Naive B cell (primary cell): ENCODE results near the gene WIZ. TPM values are rescaled to one million over a fixed set of nuclear protein-coding genes. Genes with fewer than 3 reads are reported as not detected.
"Not testable (repeated sequence)": the region's sequence is repeated elsewhere in the genome, so short reads cannot be mapped to it uniquely, and the experiment has no call there.

Experiments
- ATAC-seq, 2 donors: fragments of 150-1000 bp; cut with Tn5 transposase; 2 replicates each; pipeline ENCODE4 v1.10.0; 2021; ENCODE audit warnings: low read depth in 2 of 2, mild to moderate bottlenecking in 2 of 2, moderate library complexity in 2 of 2
- DNase-seq: peaks from one replicate; pipeline ENCODE4 v3.0.0; 2022
- H3K27ac Mint-ChIP-seq, 6 donors: one replicate each; pipeline ENCODE4 v1.8.0; 2020 to 2022; ENCODE audit warnings: mild to moderate bottlenecking in 6 of 6, mixed read lengths in 6 of 6, moderate library complexity in 5 of 6, inconsistent platforms in 2 of 6
- H3K27me3 Mint-ChIP-seq, 3 donors: one replicate each; pipeline ENCODE4 v1.8.0; 2021 to 2022; ENCODE audit warnings: mixed read lengths in 3 of 3, mild to moderate bottlenecking in 1 of 3
- H3K36me3 Mint-ChIP-seq, 2 donors: one replicate each; pipeline ENCODE4 v1.8.0; 2020 to 2022; ENCODE audit warnings: mixed read lengths in 2 of 2, inconsistent platforms in 1 of 2, mild to moderate bottlenecking in 1 of 2
- H3K4me1 Mint-ChIP-seq, 3 donors: one replicate each; pipeline ENCODE4 v1.8.0; 2020 to 2022; ENCODE audit warnings: mixed read lengths in 3 of 3, inconsistent platforms in 1 of 3, mild to moderate bottlenecking in 1 of 3, moderate library complexity in 1 of 3
- H3K4me3 Mint-ChIP-seq, 8 donors: one replicate each; pipeline ENCODE4 v1.8.0; 2020 to 2022; ENCODE audit warnings: mild to moderate bottlenecking in 8 of 8, mixed read lengths in 8 of 8, moderate library complexity in 8 of 8, inconsistent platforms in 2 of 8
- H3K9me3 Mint-ChIP-seq, 7 donors: one replicate each; pipeline ENCODE4 v1.8.0; 2020 to 2022; ENCODE audit warnings: mixed read lengths in 7 of 7, mild to moderate bottlenecking in 5 of 7, inconsistent platforms in 2 of 7, moderate library complexity in 1 of 7
- polyA plus RNA-seq, 6 donors: library from polyadenylated mRNA; unstranded; fragments of 300-500 nt; fragmentation: Illumina TruSeq; gene quantifications; one replicate each; pipeline ENCODE4 v1.2.3, GENCODE V29; 2021; ENCODE audit warnings: low read depth in 6 of 6

WIZ gene
- polyA plus RNA-seq, 6 donors from 2014 or later, result 0.15 to 1.4 (median 0.66) TPM

DNA sequence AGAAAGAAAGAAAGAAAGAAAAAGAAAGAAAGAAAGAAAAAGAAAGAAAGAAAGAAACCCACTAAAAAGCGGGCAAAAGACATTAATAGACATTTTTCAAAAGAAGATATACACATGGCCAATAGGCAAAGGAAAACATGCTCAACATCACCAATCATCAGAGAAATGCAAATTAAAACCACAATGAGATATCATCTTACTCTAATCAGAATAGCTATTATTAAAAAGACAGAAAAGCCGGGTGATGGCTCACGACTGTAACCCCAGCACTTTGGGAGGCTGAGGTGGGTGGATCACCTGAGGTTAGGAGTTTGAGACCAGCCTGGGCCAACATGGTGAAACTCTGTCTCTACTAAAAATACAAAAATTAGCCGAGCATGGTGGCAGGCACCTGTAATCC lies 24.1 kb upstream of the WIZ start:
- Mint-ChIP-seq H3K27me3 (peaks cover 17 to 29% (median 18%) of the 10 kb centered on the region in 3 donors), H3K4me1 (peaks cover 13 to 17% (median 15%) of the 10 kb centered on the region in 3 donors)
- not testable (repeated sequence) for H3K36me3 Mint-ChIP-seq, H3K9me3 Mint-ChIP-seq, ATAC-seq, H3K4me3 Mint-ChIP-seq, H3K27ac Mint-ChIP-seq, DNase-seq

DNA sequence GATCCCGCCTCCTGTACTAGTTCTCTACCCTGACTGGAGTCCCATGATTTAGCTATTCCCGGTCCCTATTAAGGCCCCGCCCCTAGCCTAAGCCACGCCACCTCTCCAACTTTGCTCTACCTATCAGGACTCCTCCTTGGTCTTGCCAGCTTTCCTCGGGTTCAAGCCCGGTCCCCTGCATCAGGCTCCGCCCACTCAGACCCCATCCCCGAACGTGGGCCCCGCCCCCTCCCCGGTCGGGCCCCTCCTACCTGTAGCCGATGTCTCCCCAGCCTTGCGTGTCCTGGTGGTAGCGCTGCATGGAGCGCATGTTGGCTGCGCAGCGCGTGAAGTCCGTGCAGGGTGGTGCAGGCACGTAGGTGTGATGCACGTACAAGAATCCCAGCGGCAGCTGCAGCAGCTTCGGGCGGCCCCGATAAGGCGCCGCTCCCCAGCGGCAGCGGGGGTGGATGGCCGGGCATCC lies 21.9 kb upstream of the WIZ start:
- ATAC-seq (no peak), DNase-seq (no peak)
- Mint-ChIP-seq H3K4me1 (peaks cover 26 to 33% (median 32%) of the 10 kb centered on the region in 3 donors), H3K27ac (peak overlapping the region in 1 of 6 donors; percentile 56), H3K27me3 (peaks cover 22 to 34% (median 23%) of the 10 kb centered on the region in 3 donors), H3K4me3 (peak overlapping the region in 4 of 8 donors; percentile 10 to 40 (median 26)), H3K36me3 (peaks cover 0 to 18% of the 10 kb centered on the region in 2 donors), H3K9me3 (peaks cover 0 to 2% (median 0%) of the 10 kb centered on the region in 7 donors)

DNA sequence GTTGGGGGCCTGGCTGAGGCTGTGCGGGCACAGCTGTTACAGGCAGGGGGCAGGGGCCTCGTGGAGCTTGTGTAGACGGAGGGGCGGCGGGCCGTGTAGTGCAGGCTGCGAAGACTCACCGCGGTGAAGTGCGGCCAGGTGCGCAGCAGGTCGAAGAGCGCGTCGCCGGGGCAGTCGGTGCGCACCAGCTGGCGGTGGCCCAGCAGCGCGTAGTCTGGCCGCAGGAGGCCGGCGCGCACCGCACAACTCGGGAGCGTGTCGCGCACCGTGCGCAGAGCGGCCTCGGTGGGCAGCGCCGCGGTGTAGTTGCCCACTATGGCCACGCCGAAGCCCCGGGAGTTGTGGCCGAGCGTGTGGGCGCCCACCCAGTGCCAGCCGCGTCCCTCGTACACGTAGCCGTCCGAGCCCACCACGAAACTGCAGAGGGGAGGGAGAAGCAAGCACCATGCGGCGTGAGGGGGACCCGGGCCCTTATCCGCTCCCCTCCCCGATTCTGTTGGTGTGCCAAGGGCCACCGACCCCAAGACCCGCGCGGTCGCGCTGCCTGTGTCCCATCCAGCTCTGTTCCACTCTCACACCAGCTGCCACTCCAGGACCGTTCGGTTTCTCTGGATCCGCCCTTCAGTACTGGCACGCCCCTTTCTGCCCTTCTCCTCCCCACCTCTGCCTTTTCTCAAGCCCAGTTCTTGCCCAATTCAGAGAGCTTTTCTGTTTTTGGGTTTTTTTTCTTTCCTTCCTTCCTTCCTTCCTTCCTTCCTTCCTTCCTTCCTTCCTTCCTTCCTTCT lies 19.9 kb upstream of the WIZ start:
- Mint-ChIP-seq H3K36me3 (peaks cover 0 to 18% of the 10 kb centered on the region in 2 donors), H3K4me1 (peaks cover 31 to 38% (median 32%) of the 10 kb centered on the region in 3 donors), H3K9me3 (no peaks in the 10 kb centered on the region), H3K27ac (peak overlapping the region in 1 of 6 donors; percentile 70), H3K4me3 (peak overlapping the region; percentile 68 to 93 (median 87)), H3K27me3 (peaks cover 22 to 34% (median 23%) of the 10 kb centered on the region in 3 donors)
- DNase-seq (peak; percentile 19), ATAC-seq (peak; percentile 69 to 74)

DNA sequence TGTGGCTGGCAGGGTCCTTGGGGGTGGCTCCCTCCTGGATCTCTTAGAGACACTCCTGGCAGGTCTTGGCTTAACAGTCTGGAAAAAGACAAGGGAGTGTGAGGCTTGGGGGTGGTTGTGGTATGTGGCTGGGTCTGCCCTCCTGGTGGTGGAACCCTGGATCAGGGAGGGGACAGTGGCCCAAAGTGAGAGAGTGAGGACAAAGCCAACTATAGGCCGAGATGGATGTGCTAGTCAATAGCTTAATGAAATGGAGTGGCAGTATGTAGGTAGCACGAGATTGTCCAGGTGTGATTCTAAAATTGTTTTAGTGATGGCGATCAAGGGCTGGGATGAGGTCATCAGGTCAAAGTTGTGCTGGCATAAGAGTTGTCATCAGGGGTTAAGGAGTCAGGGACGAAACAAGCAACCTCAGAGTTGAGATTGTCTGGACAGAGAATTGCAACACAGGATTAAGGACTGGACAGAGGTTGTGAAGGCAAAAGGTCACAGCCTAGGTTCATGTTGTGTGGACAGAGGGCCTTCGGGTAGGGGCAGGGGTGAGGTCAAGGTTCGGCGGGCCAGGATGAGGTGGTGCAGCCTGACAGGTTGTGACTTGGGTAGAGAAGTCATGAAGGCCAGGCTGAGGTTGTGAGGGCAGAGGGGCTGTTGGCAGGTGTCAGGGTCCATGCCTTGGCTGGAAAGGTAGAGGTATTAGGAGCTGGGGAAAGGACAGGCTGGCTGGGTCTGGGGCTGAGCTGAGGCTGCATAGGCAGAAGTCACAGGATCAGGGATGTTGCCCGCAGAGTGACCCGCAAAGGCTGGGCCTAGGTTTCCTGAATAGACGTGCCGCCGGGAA lies 19.1 kb upstream of the WIZ start:
- no peaks in the 10 kb centered on the region for H3K9me3 Mint-ChIP-seq
- peaks cover 35 to 43% (median 37%) of the 10 kb centered on the region in 3 donors for H3K4me1 Mint-ChIP-seq
- ATAC-seq (no peak), DNase-seq (no peak)
- H3K27ac Mint-ChIP-seq, result peak overlapping the region in 3 of 6 donors; percentile 2 to 18 (median 5)
- H3K36me3 Mint-ChIP-seq, result peaks cover 0 to 18% of the 10 kb centered on the region in 2 donors
- H3K27me3 Mint-ChIP-seq, result peaks cover 22 to 34% (median 23%) of the 10 kb centered on the region in 3 donors
- peak overlapping the region; percentile 68 to 93 (median 80) for H3K4me3 Mint-ChIP-seq

DNA sequence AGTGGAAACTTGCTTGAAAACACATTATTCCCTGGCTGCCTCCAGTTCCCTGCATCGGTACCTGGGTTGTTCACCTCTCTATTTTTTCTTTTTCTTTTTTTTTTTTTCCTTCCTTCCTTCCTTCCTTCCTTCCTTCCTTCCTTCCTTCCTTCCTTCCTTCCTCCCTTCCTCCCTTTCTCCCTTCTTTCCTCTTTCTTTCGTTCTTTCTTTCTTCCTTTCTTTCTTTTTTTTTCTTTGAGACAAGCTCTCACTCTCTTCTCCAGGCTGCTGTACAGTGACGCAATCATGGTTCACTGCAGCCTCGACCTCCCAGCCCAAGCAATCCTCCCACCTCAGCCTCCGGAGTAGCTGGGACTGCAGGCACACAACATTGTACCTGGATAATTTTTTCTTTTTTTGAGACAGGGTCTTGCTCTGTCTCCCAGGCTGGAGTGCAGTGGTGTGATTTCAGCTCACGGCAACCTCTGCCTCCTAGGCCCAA lies 18.0 kb upstream of the WIZ start:
- peaks cover 40 to 54% (median 46%) of the 10 kb centered on the region in 3 donors for H3K4me1 Mint-ChIP-seq

DNA sequence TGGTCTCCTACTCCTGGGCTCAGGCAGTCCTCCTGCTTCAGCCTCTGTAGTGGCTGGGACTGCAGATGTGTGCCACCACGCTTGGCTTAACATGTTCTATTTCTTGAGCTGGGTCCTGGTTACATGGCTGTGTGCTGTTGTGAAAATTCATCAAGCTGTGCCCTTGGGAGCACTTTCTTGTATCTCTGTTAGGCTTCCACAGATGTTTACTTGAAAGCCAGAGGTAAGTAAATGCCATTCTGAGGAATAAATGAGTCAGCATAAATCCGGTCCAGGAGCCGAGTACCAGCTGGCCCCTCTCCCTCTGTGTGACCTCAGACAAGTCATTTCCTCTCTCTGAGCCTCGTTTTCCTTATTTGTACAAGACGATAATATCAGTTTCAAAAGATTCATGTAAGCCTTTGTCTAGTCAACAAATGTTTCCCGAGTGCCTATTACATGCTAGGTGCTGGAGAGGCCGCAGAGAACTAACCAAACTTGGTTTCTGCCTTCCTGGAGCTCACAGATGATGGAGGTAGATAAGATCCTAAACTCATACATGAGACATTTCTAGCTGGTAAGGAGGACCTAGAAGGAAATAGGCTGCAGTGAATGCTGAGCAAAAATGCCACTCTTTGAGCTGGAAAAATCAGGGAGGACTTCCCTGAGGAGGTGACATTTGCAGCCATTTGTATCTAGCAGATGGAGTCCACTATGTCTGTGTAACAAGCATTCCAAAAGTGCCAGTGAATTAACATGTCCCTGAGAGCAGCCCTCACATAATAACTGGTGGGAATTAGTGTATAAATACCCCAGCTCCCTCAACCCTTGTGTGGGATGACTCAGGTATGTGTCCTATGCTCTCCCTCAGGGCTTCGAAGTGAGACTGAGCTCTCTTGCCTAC lies 17.3 kb upstream of the WIZ start:
- H3K27ac Mint-ChIP-seq, result peak overlapping the region in 1 of 6 donors; percentile 66
- ATAC-seq, result no peak
- DNase-seq, result no peak
- H3K27me3 Mint-ChIP-seq, result peaks cover 17 to 34% (median 23%) of the 10 kb centered on the region in 3 donors
- H3K4me1 Mint-ChIP-seq, result peaks cover 40 to 59% (median 52%) of the 10 kb centered on the region in 3 donors
- H3K4me3 Mint-ChIP-seq, result peak overlapping the region in 5 of 8 donors; percentile 61 to 77 (median 66)
- no peaks in the 10 kb centered on the region for H3K9me3 Mint-ChIP-seq
- peaks cover 0 to 18% of the 10 kb centered on the region in 2 donors for H3K36me3 Mint-ChIP-seq

More for the DNA sequence above, 18.0 kb upstream of the WIZ start:
- DNase-seq, result no peak
- no peak for ATAC-seq
- Mint-ChIP-seq H3K4me3 (peak overlapping the region in 4 of 8 donors; percentile 25 to 67 (median 52)), H3K27ac (peak overlapping the region in 2 of 6 donors; percentile 25 to 42), H3K9me3 (no peaks in the 10 kb centered on the region), H3K36me3 (peaks cover 0 to 18% of the 10 kb centered on the region in 2 donors), H3K27me3 (peaks cover 18 to 34% (median 23%) of the 10 kb centered on the region in 3 donors)

DNA sequence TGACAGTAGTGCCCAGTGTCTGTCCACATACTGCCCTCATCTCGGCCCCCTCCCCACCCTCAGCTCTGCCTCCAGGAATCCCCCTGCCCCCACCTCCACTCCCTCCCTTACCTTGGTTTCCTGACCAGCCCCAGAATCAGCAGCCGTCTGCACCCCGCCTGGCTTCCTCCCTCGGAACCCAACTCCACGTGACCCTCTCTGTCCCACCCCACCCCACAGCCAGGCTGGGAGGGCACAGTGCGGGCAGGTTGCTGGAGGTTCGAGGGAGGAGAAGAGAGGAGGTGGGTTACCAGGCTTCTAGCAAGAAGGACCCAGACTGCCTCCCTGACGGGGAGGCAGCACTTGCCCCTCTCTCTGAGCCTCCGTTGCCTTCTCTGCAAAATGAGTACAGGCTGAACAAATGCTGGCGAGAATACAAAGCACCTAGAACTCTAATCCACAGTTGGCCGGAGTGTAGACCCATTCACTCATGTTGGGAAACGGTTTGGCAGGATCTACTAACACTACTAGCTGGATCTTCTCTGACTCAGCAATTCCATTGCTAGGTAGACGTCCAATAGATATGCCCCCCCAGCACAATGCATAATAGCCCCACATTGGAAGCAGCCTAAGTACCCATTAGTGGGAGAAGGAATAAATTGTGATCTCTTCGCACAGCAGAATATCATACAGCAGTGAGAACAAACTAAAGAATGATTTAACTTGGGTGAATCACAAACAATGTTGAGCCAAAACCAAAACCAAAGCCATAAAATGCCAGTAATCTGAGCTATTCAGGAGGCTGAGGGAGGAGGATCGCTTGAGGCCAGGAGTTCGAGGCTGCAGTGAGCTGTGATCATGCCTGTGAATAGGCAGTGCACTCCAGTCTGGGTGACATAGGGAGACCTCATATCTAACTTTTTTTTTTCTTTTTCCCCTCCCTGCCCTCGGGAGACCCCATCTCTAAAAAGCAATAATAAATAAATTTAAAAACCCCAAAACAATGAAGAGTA lies 14.9 kb upstream of the WIZ start, which contains the start of gene RASAL3:
RASAL3 (minus strand) TSS at position 151 of the 992 bp plus-strand sequence. CDS start 186 bp downstream, outside the sequence.
- Mint-ChIP-seq H3K27me3 (peaks cover 12 to 15% (median 14%) of the 10 kb centered on the region in 3 donors), H3K27ac (peak within 1 kb of the TSS; percentile 64 to 98 (median 96)), H3K9me3 (no peaks in the 10 kb centered on the region), H3K4me3 (peak within 1 kb of the TSS; percentile 90 to 98 (median 96)), H3K4me1 (peaks cover 40 to 62% (median 57%) of the 10 kb centered on the region in 3 donors), H3K36me3 (peaks cover 0 to 18% of the 10 kb centered on the region in 2 donors)
- ATAC-seq (peak; percentile 71 to 72), DNase-seq (peak; percentile 49)

DNA sequence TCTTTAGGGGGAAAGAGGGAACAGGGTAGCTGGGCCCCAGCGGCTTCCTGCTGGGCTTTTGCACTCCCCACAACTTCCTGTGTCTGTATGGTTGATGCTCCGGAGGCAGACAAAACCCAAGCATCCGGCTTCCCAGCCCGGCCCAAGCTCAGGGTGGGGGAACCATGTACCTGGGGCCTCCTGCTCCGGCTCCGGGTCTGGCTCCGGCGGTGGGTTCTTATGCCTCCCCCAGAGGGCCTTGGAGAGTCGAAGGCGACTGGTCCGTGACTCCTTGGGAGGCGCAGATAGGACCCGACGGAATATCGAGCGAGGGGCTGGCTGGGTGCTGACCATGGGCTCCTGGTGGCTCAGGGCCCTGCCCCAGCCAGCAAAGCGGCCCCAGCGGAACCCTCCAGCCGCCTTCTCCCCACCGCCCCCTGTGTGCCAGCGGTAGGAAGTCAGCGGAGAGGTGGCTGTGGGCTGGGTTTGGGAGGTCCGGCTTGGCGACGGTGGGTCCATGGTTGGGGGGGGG lies 14.2 kb upstream of the WIZ start:
- peak overlapping the region; percentile 90 to 98 (median 96) for H3K4me3 Mint-ChIP-seq
- ATAC-seq (peak; percentile 90 to 92), DNase-seq (peak; percentile 69)
- peaks cover 0 to 13% of the 10 kb centered on the region in 2 donors for H3K36me3 Mint-ChIP-seq
- H3K4me1 Mint-ChIP-seq, result peaks cover 33 to 57% (median 51%) of the 10 kb centered on the region in 3 donors
- H3K27me3 Mint-ChIP-seq, result peaks cover 5 to 7% (median 6%) of the 10 kb centered on the region in 3 donors
- no peaks in the 10 kb centered on the region for H3K9me3 Mint-ChIP-seq
- H3K27ac Mint-ChIP-seq, result peak overlapping the region; percentile 64 to 98 (median 96)

DNA sequence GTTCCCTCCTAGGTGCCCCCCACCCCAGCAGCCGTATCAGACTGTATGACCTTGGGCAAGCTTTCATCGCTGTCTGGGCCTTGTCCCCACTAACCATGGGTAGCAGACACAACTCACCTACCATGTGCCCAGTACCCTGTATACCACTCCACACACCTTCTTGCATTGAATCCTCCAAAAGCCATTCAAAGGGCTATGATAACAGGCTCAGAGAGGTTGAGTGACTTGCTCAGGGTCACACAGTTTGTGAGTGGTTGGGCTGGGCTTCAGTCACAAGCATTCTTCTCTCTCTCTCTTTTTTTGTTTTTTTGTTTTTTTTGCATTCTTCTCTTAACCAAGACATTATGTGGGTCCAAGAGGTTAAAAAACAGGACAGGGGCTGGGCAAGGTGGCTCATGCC lies 11.9 kb upstream of the WIZ start:
- Mint-ChIP-seq H3K27ac (peak overlapping the region in 3 of 6 donors; percentile 11 to 74 (median 32)), H3K36me3 (peaks cover 0 to 8% of the 10 kb centered on the region in 2 donors), H3K9me3 (no peaks in the 10 kb centered on the region), H3K4me3 (peak overlapping the region in 3 of 8 donors; percentile 25 to 95 (median 77)), H3K4me1 (peaks cover 17 to 43% (median 36%) of the 10 kb centered on the region in 3 donors), H3K27me3 (no peaks in the 10 kb centered on the region)
- ATAC-seq (no peak), DNase-seq (no peak)

DNA sequence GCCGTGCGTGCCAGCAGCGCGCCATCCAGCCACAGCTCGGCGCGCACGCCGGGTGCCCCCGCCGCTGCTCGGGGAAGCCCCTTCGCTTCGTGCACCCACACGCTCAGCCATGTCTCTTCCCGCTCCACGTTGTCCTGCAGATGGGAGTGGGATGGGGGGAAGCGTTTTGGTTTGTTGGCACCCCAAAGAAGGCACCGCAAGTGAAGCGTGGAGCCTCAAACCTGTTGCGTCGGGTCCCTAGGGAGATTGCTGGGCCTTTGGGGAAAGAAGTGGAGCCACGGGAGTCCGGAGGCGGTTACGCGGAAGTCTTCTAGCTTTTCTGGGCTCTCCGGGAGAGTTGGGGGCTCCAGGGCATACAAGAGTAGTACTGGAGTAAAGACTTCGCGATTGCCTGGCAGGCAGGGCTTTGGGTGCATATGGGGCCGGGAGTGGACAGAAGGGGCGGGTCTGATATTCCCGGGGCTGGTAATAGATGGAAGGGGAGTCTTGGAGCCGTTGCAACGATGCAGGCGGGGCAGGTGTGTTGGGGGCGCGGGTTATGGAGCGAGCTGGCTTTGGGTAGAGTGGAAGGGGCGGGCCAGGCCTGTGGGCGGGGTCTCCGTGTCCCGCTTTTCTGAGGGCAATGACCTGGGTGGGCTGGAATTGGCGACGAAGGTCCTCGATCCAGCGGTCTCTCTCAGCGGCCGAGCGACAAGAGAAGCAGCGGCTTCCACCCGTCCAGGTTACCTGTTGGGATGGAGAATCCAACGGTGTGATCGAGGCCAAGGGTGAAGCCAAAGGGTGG lies 8.1 kb upstream of the WIZ start:
- Mint-ChIP-seq H3K4me1 (peaks cover 12 to 31% (median 17%) of the 10 kb centered on the region in 3 donors), H3K9me3 (no peaks in the 10 kb centered on the region), H3K27ac (peak overlapping the region in 3 of 6 donors; percentile 35 to 87 (median 72)), H3K36me3 (peaks cover 0 to 19% of the 10 kb centered on the region in 2 donors), H3K27me3 (no peaks in the 10 kb centered on the region), H3K4me3 (no peak overlapping the region)
- ATAC-seq (no peak), DNase-seq (no peak)
